ENCODE results near the gene ODC1.
"Not testable (repeated sequence)": the region's sequence is repeated elsewhere in the genome, so short reads cannot be mapped to it uniquely, and the experiment has no call there.

Gene ODC1

DNA sequence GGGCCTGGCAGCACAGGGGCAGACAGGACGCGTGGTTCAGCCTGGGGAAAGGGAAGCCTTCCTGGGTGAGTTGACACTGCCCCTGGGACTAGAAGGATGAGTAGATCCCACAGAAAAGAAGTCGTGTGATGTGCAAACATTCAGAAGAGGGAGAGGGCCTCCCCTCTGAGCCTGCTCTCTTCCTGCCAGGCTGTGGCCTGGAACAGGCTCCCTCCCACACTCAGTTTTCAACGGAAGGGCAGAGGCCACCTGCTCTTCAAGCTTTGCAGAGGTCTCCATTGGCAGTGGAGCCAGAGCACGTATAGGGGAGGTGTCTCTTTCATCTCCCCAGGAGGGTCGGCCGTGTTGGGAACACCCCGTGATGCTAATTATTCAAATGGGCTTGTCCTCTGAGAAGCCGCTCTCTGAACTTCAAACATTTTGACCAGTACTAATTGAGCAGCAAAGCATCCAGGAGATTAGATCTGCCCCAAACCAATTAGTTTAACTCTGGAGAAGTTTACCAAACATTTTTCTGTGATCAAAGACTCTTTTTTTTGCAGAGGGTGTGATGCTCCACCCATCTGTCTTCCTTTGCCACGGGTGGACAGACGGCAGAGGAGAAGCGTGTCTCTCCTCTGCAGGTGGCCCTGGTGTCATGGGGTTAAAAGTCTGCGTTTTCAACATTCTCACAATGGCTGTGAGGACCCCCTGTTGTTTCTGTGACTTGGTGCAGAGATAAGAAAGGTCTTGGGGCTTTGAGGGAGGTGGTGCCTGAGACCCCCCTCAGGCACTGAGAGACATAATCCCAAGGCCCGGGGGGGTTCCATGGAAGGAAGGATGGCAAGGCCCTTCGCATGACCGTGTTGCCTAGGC is 29.5 kb upstream of the ODC1 start:
- no peak for DNase-seq

DNA sequence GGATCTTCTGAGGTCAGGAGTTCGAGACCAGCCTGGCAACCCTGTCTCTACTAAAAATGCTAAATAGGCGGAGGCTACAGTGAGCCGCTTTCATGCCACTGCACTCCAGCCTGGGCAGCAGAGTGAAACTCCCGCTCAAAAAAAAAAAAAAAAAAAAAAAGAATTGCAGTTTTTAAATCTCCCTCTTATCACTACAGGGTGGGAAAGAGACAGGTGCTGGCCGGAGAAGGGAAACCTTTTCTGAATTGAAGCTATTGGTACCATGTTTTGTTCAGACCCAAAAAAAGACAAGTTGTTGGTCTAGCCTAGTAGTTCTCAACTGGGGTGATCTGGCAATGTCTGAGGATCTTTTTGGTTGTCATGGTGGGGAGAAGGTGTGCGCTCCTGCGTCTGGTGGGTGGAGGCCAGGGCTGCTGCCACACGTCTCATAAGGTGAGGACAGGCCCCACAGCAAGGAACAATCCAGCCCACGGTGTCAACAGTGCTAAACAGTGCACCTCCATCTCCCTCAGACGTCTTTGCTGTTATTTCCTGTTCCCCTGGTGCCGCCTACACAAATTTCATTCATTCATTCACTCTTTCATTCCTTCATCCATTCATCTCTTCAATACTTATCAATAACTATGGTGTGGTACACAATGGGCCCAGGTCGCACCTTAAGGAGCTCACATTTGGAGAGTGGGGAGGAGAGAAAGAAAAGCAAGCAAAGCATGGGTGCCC is 28.8 kb upstream of the ODC1 start:
- DNase-seq = no peak

DNA sequence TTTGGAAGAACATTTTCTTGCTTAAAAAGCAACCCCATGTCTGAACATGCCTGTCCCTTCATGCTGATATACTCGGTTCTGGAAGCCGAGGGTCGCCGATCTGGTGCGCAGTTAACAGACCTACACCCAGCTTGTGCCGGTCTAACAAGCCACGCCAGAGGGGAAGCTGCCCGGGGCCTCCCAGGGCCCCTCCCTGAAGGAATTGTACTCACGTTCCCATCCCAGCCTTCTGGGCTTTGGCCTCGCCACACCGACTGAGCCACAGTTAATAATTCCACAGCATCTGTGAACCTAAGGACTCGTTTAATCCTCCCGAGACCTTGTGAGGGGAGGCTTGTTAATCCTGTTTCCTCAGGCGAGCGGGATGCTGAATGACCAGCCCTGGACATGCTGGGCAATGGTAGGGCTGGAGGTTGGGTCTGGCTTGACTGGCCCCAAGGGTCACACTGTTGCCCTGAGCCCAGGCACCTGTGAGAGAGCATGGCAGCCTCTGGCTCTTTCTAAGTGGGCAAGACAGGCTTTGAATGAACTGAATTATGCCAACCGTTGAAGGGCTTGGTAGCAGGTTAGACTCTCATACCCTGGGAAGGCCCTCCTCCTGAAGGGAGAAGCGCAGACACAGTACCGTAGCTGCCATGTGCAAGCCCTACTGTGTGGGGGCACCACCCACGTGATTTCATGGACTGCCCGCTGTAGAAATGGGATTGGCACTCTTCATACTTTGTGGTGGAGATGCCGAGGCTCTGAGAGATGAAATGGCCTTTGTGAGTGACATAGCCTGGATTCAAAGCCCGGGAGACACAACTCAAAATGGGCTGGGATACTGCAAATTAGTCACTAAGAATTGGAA is 27.9 kb upstream of the ODC1 start:
- DNase-seq = no peak

DNA sequence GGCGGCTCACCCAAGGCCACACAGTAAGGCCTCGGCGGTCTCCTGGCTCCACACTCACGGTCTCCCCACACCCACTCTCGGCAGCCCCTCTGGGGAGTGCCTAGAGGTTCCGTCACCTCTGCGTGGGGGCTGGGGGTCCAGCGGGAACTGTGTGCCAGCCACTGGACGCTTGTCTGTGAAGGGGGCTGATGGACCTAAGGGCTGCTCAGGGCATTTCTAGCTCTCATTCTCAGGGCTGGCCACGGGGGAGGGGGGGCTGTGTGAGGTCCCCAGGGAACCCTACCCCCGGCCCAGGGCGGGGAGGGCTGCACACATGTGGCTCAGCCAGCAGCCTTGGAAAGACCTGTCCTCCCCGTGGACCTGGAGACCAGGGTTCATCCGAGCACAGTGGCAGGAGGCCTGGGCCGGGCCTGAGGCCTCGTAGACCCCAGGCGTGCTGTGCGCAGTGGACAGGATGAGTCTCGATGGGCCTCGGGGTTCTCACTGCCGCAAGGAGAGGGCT is 27.1 kb upstream of the ODC1 start:
- no peak for DNase-seq

DNA sequence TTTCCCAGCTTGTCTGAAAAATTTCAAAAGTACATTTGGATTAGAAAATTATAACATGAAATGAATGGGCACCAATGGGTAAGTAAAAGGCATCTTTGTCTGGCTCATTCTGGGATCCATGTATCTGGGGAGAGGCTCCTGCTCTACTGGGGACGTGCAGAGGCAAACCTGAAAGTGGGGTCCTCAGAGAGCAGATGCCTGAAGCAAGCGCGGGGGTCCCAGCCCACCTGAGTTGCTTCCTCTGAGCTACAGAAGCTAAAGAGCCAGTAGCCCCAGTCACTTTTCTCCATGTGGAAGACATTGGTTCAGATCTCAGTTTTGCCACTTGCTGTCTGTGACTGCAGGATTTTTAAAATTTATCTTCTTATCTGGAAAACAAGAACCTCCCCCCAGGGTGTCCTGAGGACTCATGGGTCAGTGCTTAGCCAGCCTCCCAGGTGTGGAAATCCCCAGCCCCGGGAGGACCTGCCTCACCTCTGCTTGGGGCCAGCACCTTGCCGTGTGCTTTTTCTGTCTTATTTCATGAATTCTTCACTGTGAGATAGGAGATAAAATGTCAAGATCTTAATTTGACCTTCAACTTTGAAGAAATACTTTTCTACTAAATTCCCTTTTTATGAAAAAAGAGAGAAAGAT is 25.1 kb upstream of the ODC1 start:
- DNase-seq = no peak

DNA sequence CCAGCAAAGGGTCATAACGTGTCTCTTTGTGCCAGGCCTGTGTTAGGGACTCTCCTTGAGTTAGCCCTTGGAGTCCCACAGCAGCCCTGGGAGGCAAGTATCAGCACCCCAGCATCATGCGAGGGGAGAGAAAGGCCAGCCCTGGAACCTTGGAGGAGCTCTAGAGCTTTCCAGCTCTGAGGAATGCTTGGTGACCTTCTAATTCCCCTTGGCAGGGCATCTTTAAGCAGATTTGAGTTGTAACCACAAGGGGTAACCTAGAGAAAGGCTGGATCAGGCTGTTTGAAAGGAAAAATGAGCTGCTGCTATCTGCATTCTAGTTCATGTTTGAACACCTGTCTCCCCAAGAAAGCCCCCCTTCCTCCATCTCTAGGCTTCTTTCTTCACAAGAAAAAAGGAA is 23.8 kb upstream of the ODC1 start:
- no peak for DNase-seq

DNA sequence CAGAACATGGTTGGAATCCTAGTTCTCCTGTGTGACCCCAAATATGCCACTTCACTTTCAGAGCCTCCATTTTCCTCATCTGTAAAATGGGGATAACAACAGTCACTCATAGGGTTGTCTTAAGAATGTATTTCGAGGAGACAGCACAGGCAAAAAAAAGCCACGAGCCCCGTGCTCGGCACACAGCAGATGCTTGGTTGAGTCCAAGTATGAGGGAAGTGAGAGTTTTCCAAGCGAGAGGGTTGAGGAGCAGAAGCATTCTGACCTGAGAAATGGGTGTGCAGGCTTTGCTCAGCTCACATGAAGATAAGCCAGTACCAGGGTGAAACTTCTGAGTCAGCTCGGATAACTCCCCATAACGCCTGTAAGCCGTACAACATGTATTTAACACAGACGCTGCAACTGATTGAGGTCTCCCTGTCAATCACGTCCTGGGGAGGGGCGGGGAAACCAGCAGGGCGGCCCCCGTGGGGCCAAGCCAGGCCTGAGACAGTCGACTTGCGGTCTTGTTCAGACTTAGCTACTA is 23.0 kb upstream of the ODC1 start:
- no peak for DNase-seq

DNA sequence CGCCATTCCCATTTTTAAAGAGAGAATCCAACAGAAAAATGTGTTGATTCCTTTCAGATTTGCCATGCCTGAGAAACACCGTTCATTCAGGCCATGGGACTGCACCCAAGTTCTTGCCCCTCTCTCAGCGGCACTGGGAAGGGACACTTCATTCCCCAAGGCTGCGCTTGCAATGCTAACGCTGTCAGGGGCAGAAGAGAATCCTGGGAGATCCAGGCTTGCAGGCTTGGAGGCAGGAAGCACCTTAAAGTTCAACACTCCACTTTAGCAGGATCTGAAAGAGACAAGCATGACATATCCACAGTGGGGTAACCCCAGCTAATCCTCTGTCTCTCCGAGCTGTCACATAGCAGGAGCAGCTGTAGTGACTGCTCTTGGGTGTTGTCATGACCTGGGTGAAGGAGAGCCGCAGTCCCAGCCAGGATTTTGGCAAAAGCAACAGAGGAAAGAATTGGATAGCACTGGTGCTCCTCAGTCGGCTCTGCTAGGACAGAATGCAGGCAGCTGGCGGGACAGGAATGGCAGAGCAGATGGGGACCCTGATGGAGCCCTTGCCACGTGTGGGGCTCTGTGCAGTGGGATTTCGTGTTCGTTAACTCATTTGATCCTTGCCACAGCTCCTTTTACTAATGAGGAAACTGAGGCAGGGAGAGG is 22.0 kb upstream of the ODC1 start:
- DNase-seq = no peak

DNA sequence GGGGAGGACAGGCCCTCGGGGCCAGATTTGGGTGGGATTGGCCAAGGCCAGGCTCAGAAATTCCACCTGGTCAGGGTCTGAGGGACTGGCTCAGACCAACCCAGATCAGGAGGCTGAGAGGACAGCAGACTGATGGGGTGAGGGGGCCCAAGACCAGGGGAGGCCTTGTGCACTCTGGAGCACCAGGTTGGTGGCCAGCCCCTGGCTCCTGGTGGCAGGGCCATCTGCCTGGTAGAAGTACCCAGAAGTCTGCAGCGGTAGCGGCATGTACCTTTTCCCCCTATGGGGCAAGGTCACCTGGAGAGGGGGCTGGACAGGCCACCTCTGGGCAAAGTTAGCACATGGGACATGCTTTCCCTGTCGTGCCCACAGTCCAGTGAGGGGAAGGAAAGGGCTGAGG is 21.2 kb upstream of the ODC1 start:
- DNase-seq = no peak

DNA sequence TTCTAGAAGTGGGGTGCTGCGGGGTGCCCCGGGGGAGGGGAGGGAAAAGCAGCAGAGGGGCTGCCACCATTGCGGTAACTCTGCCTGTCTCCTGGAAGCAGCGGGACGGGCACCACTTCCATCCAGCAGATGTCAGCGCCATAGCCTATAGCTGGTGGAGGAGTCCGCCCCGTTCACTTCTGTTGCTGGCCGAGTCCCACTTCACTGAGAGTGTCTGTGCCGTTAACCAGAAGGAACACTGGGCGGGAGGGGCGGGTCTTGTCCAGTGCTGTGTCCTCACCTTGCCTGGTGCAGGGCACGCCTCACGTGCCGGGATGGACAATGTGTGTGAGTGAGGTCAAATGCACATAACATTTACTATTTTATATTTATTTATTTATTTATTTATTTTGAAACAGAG is 19.3 kb upstream of the ODC1 start:
- DNase-seq = no peak

DNA sequence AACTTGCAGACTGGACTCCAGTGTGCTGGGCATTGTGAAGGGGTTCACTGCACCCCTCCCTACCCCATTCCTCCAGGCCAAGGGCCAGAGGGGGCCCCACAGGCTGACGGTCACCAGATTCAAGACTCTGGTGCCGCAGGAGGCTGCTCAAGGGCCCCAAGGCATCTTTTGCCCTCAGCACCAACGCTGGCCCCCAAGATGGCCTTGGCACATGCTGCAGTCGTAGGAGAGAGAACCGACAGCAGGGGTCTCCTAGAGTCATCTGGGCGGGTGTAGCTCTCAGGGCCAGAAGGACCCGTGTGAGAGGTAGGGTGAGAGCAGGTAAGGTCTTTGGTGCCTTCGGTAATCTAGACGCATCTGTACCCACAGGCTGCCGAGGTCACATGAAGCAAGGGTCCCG is 18.7 kb upstream of the ODC1 start:
- DNase-seq = no peak

DNA sequence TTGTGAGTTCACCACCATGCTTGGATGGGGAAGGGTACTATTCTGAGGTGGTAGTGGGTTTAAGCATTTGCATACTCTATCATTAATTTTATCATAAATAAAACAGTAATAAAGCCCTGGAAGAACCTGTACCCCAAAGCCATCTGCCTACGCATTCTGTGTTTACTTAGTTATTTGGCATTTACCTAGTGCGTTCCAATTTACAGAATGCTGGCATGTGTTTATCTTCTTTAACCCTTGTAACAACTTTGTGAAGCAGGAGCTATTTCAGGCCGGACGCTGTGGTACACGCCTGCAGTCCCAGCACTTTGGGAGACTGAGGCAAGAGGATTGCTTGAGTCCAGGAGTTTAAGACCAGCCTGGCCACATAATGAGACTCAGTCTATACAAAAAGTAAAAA is 17.8 kb upstream of the ODC1 start:
- no peak for DNase-seq

DNA sequence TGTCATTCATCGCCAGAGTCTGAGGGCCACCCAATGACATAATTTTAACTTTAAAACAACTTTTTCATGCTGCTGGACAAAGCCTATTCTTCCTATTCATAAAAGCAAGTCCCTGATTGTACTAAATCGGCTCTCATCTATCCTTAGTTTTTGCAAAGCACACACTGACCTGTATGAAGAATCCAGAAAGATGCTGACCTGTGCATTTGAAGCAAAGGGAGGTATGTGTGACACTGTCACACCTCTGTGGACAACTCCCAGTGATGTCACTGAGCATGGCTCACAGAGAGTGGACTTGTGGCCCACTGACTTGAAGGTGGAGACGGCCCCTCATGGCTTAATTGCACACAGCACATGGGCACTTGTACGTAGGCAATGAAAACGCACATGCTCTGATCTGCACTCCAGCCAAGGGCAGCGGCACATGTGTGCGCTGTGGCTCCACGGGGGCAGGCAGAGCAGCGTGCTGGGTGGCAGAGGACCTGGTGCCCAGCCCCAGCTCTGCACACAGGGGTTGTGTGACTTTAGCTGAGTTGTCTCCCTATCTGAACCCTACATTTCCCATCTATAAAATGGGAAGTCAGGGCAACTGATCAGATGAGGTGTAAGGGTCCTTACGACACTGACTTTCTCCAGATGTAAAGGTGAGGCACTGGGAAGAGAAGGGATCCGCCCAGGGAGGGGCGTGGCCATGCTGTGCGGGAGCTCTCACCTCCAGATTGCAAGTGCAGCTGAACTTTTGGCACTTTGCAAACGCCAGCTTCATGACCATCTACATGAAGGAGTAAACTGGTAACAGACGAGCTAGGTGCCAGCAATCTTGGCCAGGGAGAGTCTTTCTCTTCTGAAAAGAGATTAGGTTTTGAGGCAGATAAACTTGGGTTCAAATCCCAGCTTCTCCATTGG is 14.3 kb upstream of the ODC1 start:
- DNase-seq = no peak

DNA sequence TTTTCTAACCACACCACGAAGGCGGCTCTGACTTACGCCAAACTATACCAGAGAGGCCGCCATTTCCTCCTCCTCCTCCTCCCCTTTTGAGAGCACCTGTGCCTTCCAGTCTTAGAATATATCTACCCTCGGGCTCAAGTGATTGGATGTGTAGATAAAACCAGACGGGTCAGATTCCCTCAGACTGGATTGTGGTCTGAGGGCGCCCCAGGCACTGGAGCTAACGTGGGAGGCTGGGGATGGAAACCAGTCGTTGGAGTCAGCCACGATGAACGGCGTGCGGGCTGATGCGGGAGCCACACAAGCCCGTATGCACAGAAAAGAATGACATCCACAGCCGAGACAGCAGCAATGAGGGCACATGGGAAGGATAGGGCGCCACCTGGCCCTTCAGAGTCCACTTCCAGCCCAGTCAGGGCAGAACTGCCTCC is 12.3 kb upstream of the ODC1 start:
- no peak for DNase-seq

DNA sequence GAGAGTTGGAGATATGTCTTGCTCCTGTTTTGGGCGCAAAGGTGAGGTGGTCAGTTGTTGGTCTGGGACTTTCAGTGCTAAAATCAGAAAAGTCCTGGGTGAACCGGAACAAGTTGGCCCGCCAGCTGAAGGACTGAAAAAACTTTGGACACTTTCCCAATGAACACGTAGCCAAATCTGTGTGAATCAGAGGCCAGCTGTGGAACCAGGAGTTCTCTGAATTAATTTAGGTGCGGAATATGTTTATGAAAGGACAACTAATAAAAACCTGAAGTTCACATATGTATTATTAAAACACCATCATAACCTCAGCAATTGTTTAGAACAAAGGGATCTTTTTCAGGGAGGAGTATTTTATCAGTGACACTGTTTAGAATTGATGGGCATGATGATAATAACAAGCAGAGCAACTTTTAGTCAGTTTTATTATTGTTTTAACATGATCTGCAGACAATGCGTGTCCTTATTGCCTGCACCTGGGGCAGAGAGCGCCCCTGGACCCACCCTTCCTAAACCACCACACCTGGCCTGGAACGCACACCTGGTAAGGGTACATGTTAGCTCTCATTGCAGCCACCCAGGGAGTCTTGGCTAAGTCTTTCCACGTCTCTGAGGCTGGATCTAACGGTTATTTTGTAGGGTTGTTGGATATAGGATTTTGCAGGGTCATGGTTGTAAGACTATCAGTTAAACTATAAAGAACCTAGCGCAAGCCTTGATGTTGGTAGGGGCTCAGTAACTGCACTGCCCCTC is 9.9 kb upstream of the ODC1 start:
- no peak for DNase-seq

DNA sequence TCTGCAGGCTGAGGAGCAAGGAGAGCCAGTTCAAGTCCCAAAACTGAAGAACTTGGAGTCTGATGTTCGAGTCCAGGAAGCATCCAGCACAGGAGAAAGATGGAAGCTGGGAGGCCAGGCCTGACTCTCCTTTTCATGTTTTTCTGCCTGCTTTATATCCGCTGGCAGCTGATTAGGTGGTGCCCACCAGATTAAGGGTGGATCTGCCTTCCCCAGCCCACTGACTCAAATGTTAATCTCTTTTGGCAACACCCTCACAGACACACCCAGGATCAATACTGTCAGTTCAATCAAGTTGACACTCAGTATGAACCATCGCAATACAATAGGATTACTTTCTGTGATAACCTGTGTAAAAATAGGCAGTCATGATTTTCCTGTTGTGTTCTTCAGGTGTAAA is 9.1 kb upstream of the ODC1 start:
- not testable (repeated sequence) for DNase-seq

DNA sequence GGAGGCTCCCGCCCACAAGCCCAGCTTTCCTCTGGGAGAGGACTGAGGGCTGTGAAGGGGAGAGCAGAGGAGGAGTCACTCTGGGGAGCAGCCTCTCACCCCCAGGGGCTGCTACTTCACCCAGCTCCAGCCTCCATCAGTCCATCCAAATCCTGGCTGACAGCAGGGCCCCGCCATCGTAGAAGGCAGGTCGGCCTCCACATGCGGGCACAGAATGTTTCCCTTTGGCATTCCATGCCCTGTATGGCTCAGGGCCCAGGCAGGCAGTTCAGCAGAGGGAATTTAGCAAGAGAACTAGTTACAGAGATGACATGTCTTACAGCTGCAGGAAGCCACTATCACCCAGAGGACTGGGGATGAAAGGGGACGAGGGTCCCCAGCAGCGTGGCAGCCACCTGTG is 6.4 kb upstream of the ODC1 start:
- DNase-seq = no peak

DNA sequence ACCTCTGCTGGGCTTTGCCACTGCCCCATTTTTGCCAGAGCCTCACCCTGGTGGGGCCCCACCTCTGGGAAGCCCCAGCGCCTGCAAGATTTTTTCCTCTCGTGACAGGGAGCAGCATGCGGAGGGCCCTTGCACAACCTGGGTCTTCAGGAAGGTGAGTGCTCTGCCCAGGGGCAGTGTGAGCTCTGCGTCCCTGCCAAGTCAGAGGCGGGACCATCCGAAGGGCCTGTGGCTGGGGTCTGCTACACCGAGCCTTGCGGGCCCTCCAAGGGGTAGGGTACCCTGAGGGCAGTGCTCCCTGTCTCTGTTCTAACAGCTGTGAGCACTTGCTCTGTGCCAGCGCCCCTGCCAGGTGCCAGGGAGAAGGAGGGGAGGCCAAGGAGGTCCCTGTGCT is 5.8 kb upstream of the ODC1 start:
- no peak for DNase-seq

DNA sequence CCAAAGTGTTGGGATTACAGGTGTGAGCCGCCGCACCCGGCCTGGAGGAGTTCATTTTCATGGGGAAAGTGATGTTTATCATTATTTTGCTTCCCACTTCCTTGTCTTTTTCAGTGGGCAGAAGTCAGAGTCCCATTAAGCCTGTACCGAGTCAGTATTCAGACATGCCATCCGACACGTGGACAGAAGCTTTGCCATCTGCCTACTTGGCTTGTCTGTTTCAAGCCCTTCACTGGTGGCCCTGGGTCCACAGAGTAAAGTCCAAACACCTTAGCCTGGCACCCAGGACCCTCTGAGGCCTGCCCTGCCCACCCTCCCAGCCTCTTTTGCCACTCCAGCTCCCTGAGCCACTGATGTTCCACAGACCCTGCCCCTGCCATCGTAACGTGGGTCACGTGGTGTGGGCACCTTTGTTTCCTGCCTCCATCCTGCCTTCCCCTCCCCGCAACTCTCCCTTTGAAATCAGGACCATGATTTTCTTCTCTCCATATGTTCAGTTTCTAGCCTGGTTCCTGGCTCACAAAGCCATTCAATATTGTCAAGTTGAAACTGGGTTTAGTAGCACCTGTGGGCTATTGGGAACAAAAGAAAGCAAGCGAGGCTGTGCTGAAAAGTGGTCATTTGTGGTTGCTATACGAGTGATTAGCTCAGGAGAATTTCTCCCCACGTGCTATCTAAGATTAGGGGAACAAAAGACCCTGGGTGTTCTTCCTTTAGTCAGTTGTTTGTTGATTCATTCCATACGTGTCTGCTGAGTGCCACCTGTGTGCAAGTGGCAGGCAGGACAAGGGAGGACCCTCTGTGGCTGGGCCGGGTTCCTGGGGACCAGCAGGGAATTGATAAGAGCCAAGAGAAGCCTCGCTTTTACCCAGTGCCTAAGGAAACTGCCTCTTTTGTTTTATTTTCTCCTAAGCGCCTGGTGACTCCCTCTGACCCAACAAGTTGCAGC is 5.1 kb upstream of the ODC1 start:
- no peak for DNase-seq
